ENCODE results near the gene ADCY10. TPM values are rescaled to one million over a fixed set of nuclear protein-coding genes. Genes with fewer than 3 reads are reported as not detected.

ADCY10 gene
- total RNA-seq, 2 donors from 2014 or later = 0.35 TPM; not detected in 1

DNA sequence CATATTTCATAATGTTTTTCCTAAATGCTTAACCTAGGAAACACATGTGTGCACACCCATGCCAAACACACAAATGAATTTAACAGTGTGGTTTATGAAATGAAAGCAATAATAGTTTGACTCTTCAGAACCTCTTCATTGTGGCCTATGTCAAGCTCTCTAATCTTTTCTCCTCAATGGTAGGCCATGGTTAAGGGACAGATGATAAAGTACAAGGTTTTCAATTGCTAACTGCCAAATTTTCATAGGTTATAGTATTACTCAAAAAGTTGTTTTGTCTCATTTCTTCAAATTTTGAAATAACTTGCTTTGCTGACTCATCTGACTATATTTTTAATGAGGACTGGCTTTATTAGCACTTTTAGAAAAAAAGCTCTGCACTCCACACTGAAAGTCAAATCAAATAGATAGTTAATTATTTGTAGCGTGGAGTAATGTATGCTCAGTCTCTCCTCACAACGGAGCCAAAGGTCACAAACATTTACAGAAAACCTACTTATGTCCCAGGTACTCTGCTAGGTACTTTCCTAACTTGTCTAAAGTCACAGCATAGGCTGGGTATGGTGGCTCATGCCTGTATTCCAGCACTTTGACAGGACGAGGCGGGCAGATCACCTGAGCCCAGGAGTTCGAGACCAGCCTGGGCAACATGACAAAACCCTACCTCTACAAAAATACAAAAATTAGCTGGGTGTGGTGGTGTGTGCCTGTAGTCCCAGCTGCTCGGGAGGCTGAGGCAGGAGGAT is 3.0 kb upstream of the ADCY10 start:
- no peak for TF ChIP-seq CTCF (IDR thresholded peaks at IDR 0.05)
- Histone ChIP-seq H3K4me1 (peaks cover 0 to 2% of the 10 kb centered on the region in 2 donors), H3K27me3 (no peaks in the 10 kb centered on the region), H3K4me3 (no peak overlapping the region), H3K36me3 (peaks cover 15% of the 10 kb centered on the region), H3K9me3 (no peaks in the 10 kb centered on the region), H3K27ac (no peak overlapping the region)
- DNase-seq (ENCODE audit: low spot score) = no peak

DNA sequence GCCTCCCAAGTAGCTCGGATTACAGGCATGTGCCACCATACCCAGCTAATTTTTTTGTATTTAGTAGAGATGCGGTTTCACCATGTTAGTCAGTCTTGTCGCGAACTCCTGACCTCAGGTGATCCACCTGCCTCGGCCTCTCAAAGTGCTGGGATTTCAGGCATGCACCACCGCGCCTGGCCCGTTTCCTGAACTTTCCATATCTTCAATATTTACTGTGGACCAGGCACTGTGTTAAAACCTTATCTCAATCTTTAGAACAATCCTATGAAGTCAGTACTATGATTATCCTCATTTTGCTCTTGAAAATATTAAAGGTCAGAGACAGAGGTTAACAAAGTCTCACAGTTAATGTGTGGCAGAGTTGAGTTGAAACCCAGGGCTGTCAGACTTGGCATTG is 1.6 kb upstream of the ADCY10 start:
- H3K27ac ChIP-seq = no peak overlapping the region
- no peak for DNase-seq (ENCODE audit: low spot score)
- no peak overlapping the region for H3K4me3 ChIP-seq
- peaks cover 15% of the 10 kb centered on the region for H3K36me3 ChIP-seq
- no peak for TF ChIP-seq CTCF (IDR thresholded peaks at IDR 0.05)
- H3K27me3 ChIP-seq = no peaks in the 10 kb centered on the region
- H3K4me1 ChIP-seq = no peaks in the 10 kb centered on the region
- no peaks in the 10 kb centered on the region for H3K9me3 ChIP-seq

DNA sequence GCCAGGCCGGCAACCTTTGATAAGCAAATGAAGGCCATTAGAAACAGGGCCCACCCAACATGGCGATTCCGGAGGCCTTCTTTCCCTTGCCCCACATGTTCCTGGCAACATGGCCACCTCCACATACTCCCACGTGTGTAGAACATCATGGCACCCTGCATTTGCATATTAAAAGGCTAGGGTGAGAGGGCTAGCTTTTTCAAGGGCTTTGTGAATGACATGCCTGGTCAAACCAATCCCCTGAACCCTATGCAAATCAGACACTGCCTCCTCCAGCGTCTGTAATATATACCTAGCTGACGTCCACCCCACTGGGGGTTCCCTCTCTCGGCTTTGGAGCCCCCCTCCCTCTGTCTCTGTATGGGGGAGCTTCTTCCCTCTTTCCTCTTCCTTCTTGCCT is 1.6 kb downstream of the ADCY10 start:
- Histone ChIP-seq H3K36me3 (peaks cover 9% of the 10 kb centered on the region), H3K27me3 (no peaks in the 10 kb centered on the region), H3K27ac (no peak overlapping the region), H3K9me3 (no peaks in the 10 kb centered on the region), H3K4me1 (no peaks in the 10 kb centered on the region), H3K4me3 (no peak overlapping the region)
- no peak for DNase-seq (ENCODE audit: low spot score)
- no peak for TF ChIP-seq CTCF (IDR thresholded peaks at IDR 0.05)

- Histone ChIP-seq H3K36me3 (peaks cover 5% of the 10 kb centered on the region), H3K4me3 (no peak overlapping the region), H3K27ac (no peak overlapping the region), H3K27me3 (no peaks in the 10 kb centered on the region), H3K9me3 (no peaks in the 10 kb centered on the region), H3K4me1 (no peaks in the 10 kb centered on the region)
- TF ChIP-seq CTCF (IDR thresholded peaks at IDR 0.05) = no peak
- DNase-seq (ENCODE audit: low spot score) = no peak
Observed at GRCh38 chr1:167911413-167911812, 2.5 kb downstream of the ADCY10 start.

GRCh38 chr1:167910530-167910929 is 3.4 kb downstream of the ADCY10 start:
- Histone ChIP-seq H3K4me3 (no peak overlapping the region), H3K27me3 (no peaks in the 10 kb centered on the region), H3K4me1 (no peaks in the 10 kb centered on the region), H3K27ac (no peak overlapping the region), H3K9me3 (no peaks in the 10 kb centered on the region), H3K36me3 (no peaks in the 10 kb centered on the region)
- TF ChIP-seq CTCF (IDR thresholded peaks at IDR 0.05) = no peak
- DNase-seq (ENCODE audit: low spot score) = no peak

DNA sequence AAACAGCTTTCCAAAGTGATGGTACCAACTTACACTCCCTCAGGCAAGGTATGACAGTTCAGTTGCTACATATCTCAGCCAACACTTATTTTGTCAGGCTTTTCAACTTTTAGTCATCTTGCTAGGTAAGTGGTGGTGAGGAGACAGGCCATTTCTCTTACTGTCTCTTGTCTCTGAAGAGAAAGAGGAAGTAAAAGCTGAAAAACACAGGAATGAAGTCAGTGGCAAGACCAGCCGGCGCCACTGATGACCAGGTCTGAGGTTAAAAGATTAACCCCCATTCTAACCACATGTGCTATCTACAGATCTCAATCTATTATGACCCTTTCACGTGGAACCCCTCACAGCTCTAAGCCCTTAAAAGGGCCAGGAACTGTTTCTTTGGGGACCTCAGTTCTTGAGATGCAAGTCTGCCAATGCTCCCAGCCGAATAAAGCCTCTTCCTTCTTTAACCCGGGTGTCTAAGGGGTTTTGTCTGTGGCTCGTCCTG is 4.2 kb downstream of the ADCY10 start:
- Histone ChIP-seq H3K36me3 (no peaks in the 10 kb centered on the region), H3K27ac (no peak overlapping the region), H3K4me1 (no peaks in the 10 kb centered on the region), H3K4me3 (no peak overlapping the region), H3K27me3 (no peaks in the 10 kb centered on the region), H3K9me3 (no peaks in the 10 kb centered on the region)
- DNase-seq (ENCODE audit: low spot score) = no peak
- TF ChIP-seq CTCF (IDR thresholded peaks at IDR 0.05) = no peak

All from right atrium auricular region (tissue), 2 donors.